Measurements from ENCODE around the gene SLC25A22. TPM values are rescaled to one million over a fixed set of nuclear protein-coding genes. Genes with fewer than 3 reads are reported as not detected.

The SLC25A22 gene
- total RNA-seq, 1 donor from 2014 or later = 16.3 TPM

DNA sequence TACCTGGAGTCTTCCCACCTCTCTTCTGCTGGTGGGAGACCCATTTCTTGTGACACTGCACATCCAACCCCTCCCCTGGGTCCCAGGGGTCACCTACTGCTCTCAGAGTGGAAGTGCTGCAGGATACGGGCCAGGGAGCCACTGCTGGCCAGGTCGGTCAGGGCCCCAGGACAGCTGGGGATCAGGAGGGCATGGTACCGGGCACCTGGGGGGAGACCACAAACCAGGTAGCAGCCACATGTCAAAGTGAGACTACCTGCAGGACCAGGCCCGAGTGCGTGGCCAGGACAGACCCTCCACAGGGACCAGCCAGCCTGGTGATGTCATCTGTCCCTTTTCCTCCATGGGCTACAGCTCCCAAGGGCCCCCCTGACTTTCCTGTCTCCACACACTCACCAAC, 24.7 kb downstream of the SLC25A22 start:
- DNase-seq (ENCODE audit: low read depth) = no peak

DNA sequence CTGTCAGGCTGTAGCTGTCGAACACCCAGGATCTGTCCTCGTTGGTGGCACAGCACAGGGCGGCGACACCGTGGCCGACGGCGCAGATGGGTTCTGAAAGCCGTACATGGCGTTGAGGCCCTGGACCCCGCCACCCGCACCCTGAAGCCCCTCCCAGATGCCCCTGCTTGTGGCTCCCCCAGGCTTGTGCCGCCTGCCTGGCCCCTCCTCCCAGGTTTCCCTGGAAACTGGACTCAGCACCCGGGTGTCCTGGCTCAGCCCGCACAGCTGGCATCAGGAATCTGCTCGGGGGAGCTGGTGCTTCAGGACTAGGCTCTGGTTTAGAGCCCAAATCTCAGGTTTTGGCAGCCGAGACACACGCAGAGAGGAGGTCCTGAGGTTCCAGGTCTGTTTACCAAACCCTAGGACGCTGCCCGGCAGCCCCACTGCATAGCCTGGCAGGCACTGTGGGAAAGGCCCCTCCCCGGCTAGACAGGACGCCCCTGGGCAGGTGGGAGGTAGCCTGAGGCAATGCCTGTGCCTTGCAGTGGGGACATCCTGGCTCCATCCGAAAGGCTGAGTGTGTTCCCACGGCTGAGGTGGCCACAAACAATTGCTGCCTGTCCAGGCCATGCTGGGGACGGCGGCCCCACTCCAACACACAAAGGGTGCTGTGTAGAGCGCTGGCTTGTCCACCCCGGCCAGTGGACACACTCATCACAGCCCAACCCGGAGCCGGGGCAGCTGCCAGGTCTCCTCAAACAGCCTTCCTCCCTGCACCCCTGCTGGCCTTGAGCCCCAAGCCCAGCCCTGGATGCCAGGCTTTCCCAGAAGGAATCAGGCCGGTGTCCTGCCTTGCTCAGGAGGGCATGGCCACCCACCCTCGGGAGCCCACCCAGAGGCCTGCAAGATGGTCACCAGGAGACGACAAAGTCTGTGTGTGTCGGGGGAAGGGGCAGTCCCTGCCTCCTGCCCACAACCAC, 25.4 kb downstream of the SLC25A22 start:
- no peak for DNase-seq (ENCODE audit: low read depth)

DNA sequence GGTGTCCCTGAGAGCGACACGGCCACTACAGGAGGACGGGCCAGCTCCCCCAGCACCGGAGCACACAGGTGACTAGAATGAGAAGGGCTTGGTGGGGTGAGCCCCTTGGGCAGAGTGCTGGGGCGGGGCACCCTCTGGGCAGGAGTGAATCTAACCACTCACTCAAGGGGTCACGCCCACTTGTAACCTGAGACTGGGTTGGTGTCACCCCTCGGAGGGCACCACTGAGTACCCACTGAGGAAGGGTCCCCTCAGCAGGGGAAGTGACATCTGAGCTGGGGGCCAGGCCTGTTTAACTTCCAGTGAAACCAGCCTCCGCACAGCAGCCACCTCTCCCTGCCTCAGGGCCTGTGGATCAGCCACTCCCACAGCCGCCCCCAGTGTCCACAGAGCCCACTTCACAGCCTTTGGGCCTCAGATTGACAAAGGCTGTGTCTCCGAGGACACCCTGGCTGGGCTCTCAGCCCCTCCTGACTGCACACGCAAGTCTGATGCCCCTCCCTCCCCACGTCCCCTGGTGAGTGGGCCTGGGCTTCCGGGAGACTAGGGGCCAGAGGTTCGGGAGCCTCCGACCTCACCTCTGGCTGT, 26.4 kb downstream of the SLC25A22 start:
- no peak for DNase-seq (ENCODE audit: low read depth)

DNA sequence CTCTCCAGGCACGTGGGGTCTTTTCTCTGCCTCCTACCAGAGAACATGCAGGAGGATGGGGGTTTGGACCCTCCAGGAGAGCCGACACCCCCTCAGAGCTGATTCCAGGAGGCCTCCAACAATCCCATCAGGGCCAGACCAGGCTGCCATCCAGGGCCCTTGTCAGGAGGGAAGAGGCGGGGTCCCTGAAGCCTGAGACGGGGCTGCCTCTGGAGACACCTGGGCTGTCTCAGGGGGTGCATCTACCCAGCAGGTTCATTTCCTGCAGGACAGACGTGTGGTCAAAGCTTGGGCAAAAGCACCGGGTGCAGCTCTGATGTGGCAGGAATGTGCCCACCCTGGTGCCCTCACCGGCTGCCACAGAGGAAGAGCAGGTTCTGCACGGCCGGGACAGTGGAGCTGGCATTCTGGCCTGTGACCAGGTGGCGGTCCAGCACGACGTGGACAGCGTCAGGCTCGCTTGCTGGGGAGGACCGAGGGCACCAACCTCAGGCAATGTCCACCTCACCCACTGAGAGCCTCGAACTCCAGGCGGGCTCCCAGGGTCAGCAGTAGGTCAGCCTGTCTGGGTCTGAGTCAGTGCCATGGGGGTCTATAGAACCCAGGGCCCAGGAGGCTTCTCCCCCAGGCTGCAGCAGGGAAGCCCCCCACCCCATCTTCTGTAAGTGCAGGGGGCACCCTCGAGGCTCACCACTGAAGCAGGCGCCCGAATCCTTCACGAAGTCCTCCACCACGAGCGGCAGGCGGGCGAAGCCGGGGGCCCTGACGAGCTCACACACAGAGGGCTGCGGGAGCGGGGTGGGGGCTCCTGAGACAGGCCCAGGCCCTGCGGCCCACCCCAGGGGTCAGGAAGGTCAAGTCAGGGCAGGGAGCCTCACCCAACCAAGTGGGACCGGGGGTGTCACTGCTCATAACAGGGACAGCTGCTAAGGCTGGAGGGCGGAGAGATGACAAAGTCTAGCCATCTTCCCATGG, 27.2 kb downstream of the SLC25A22 start:
- DNase-seq (ENCODE audit: low read depth) = no peak

DNA sequence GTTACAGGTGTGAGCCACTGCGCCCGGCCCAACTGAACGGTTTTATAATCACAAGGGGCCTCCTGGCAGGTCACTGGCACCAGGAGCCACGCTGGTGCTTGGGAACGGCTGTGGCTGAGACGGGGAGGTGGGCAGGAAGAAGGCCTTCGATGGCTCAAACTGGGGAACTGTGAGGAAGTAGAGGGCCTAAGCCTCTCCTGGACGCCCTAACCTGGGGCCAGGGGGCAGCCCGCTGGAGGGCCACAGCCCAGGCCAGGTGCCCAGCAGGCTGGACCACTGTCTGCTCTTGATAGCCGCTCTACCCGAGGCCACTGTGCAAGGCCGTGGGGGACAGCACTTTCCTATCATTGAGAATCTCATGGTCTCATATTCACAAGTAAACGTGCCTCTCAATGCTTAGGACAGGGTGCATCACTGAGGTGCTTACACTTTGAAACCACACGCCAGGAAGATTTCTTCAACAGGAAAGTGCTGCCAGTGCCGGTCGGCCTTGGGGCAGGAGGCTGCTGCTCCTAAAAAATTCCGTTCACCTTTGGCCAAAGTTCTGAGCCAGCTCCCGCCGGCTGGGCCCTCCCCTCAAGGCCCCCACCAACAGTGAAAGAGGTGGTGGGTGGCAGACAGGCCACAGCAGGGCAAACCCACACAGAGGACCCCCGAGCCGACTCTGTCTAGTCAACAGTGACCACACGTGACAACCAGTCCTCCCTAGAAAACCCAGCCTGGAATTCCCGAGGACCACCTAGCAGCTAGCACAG, 28.0 kb downstream of the SLC25A22 start:
- no peak for DNase-seq (ENCODE audit: low read depth)

DNA sequence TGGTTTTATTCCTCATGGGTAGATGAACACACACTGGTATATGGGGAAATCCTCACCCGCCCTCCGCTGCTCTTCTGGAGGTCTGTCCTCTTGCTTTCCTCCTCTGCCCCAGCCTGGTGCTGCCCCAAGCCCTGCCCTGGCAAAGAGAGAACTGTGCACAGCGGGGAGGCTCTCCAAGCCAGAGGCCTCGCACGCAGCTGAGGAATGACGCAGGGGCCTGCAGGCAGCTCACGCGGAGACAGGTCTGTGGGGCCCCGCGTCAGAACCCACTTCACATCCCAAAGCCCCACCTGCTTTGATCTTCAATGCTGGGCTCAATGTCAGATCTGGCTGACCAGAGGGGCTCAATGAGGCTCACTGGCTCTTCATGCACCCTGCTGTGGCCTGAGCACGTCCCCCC, 30.8 kb downstream of the SLC25A22 start:
- DNase-seq (ENCODE audit: low read depth) = no peak

DNA sequence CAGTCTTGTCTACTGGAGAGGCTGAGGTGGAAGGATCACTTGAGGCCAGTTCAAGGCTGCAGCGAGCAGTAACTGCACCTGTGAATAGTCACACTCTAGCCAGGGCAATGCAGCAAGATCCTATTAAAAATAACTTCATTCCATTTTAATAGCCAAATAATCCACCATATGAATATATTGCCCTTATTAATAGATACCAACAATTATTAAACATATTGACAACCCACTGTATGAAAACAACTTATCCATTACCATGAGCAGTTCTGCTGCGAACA, 31.2 kb downstream of the SLC25A22 start:
- DNase-seq (ENCODE audit: low read depth) = no peak

DNA sequence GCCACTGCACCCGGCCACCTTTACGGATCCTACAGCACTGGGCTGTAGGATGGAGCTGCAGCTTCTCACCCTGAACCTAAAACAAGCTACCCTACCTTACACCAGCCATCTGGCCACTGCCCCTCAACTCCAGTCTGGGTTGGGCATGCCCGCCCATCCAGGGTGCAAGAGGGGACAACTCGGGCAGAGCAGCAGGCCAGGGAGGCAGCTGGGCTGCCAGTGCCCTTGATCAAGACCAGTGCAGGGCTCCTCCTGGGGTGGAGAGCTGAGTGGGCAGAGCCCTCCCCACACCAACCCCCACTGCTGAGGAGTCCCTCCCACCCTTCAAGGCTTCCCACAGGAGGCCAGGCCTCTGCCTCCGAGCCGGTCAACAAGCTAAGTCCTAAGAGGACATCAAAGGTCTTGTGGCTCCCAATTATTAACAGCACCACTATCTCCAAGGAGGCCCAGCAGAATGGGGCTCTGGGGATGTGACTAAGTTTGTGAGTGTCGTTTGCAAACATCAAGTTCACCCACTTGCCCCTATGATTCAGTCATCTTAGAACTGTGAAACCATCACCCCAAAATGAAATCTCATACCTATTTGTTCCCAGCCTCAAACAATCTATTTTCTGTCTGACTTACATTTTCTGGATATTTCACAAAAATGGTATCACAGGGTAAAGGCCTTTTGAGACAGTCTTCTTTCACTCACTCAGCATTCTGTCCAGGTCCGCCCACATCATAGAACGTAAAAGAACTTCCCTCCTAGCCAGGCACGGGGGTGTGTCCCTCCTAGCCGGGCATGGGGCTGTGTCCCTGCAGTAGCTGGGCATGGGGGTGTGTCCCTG, 31.8 kb downstream of the SLC25A22 start:
- DNase-seq (ENCODE audit: low read depth) = no peak

DNA sequence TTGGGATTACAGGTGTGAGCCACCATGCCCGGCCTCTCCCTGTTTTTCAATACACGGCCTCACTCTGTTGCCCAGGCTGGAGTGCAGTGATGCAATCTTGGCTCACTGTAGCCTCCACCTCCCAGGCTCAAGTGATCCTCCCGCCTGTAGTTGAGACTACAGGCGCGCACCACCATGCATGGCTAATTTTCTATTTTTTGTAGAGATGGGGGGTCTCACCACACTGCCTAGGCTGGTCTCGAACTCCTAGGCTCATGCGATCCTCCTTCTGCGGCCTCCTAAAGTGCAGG, 32.3 kb downstream of the SLC25A22 start:
- no peak for DNase-seq (ENCODE audit: low read depth)

DNA sequence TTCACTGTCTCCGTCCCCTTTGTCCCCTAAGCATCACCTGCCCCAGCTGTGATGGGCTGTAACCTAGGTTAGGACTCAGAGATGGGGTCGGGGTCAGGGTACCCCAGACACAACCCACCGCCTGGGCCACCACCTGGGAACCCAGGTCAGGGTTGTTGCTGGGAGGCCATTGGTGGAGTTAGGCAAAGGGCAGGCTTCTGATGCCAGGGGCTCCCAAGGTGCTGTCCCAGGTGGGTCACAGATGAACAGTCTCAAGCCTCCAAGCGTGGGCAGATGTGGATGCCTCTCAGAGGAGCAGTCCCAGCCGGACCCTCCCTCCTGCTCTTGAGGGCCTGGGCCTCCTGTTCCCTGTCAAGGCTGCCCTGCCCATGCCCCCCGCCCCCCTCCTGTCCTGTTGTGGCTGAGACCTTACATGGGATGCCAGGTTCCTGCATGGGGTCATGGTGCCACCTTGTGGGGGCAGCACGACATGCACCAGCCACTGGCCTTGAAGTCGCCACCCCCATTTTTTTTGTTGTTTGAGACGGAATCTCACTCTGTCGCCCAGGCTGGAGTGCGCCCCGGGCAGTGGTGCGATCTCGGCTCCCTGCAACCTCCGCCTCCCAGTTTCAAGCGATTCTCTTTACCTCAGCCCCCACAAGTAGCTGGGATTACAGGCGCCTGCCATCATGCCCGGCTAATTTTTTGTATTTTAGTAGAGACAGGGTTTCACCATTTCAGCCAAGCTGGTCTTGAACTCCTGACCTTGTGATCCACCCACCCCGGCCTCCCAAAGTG, 32.9 kb downstream of the SLC25A22 start:
- peak; percentile 30 for DNase-seq (ENCODE audit: low read depth)

DNA sequence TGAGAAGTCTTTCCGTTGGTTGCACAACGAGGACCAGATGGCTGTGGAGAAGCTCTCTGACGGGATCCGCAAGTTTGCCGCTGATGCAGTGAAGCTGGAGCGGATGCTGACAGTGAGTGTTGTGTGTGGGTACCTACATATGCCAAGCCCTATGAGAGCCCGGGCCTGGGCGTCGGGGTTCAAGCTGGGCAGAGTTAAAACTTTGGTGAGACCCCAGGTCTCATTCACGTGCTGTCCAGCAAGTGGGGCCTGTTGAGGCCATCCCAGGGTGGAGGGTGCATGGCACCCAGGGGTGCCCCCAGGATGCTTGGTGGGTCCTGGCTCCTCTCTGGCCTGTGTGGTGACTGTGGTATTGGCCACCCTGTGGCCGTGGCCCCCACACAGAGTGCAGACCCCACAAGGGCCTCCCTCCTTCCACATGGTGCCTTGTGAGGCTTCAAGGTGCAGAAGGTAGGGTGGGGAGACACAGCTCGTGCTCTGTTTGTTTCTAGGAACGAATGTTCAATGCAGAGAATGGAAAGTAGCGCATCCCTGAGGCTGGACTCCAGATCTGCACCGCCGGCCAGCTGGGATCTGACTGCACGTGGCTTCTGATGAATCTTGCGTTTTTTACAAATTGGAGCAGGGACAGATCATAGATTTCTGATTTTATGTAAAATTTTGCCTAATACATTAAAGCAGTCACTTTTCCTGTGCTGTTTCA, 33.6 kb downstream of the SLC25A22 start:
- no peak for DNase-seq (ENCODE audit: low read depth)

DNA sequence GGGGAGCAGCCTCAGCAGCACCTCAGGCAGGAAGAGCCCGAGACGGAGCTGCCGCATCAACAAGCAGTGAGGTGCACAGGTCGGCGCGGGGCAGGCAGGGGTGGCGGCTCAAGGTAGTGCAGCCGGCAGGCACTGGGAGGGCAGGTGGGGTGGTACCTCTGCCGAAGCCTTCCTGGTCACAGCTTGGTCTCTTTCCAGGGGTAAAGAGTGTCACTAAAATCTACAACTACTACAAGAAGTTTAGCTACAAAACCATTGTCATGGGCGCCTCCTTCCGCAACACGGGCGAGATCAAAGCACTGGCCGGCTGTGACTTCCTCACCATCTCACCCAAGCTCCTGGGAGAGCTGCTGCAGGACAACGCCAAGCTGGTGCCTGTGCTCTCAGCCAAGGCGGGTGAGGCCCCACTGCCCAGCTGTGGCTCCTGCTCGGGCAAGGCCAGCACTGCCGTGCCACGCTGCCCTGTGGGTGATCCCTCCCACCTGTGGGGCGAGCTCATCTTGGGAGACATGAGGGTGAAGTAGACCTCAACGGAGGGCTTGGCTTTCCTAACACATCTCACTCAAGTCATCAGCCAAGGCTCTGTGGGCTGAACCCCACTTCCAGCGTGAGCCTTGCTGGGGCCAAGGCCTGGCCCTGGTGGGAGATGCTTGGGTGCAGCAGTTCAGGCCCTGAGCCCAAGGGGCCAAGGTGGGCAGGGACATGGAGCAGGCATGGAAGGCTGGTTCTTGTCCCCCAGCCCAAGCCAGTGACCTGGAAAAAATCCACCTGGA, 34.3 kb downstream of the SLC25A22 start:
- no peak for DNase-seq (ENCODE audit: low read depth)

DNA sequence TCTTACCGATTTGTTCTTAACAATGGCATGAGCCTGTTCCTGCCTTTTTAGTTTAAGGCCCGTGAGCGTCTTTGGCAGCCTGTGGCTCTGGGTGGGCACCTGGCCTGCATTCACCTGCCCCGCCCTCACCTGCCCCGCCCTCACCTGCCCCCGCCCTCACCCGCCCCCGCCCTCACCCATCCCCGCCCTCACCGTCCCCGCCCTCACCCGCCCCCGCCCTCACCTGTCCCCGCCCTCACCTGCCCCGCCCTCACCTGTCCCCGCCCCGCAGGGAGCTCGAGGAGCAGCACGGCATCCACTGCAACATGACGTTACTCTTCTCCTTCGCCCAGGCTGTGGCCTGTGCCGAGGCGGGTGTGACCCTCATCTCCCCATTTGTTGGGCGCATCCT, 35.0 kb downstream of the SLC25A22 start:
- no peak for DNase-seq (ENCODE audit: low read depth)

DNA sequence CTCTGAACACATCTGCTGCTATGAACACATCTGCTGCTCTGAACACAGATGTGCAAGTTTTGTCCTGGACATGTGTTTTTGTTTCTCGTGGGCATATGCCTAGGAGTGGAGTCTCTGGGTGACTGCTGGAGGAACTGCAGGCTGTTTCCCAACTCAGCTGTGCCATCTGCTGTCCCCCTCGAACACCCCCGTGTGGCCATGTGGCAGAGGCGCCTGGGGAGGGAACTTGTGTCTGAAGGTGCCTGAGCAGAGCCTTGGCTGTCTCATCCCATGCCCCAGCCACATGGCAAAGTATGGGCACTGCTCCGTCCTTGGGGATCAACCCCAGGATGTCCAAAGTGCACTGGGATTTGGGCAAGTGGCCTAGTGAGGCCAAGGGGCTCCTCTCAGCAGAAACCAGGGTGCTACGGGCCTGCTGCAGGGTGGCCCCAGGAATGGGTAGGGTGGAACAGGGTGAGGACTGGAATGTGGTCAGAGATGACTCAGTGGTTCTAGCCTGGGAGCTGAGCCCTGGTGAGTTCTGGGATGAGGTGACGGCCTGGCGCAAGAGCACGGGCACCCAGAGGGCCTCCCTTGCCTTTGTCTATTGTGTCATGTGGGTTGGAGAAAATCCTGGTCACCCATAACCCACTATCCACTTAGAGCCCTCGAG, 35.5 kb downstream of the SLC25A22 start:
- peak; percentile 78 for DNase-seq (ENCODE audit: low read depth)

DNA sequence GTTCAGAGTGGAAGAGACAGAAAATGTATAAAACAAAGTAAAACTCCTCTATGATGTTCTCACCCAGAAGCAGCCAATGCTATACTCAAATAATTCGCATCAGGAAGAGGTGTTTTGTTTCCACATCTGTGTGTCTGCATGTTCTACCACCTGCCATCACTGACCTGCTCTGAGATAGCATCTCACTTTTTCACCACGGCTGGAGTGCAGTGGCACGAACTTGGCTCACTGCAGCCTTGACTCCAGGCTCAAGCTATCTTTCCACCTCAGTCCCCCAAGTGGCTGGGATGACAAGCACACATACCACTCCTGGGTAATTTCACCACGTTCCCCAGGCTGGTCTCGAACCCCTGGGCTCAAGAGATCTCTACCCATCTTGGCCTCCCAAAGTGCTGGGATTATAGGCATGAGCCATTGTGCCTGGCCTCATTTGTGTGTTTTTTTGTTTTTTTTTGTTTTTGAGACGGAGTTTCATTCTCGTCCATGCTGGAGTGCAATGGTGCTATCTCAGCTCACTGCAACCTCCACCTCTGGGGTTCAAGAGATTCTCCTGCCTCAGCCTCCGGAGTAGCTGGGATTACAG, 36.5 kb downstream of the SLC25A22 start:
- DNase-seq (ENCODE audit: low read depth) = no peak

DNA sequence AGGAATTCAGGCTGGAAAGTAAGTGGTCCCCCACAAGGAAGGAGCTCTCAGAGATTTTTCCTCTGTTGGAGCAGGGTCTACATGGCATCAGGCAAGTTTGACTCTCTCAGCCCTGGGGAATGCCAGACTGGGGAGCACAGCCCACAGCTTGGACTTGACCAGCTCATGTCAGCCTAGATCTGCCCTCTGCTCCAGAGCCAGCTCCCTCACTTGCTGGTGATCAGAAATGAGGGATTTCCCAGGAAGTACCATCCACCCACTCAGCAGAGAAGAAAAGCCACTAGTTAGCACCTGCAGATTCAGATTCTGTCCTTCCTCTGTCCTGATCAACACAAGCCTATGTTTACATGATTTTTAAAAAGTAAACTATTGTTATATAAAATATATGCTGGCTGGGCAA, 37.8 kb downstream of the SLC25A22 start:
- no peak for DNase-seq (ENCODE audit: low read depth)

DNA sequence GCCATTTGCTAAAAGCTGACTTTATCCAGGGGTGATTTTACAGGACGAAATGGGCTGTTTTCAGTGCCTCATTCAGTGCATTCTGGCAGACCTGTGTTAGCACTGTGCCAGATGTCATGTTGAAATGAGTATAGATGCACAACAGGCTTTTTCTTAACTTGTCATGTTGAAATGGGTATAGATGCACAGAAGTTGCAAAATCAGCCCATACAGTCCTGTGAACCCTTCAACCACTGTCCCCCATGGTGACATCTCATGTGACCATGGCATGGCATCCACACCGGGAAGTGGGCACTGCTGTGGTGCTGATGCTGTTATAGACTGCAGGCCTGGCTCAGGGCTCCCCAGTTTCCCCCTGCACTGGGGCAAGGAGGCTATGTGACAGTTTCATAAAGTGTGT, 48.4 kb downstream of the SLC25A22 start:
- no peak for DNase-seq (ENCODE audit: low read depth)

DNA sequence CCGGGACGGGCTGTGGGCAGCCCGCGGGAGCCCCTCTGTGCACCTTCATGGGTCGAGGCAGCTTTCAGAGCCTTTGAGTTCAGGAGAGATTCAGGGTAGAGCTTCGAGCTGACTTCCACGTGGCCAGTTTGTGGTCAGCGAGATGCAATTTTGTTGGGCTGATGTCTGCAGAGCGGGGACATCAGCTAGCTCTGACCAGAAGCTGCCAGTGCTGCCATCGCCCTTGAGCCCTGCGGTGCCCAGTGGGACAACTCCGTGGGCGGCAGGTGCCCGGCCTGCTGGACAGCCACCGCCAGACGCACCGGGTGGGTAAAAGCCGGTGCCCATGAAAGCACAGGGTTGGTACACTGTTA, 50.1 kb downstream of the SLC25A22 start:
- no peak for DNase-seq (ENCODE audit: low read depth)
